Fibroblast of pulmonary artery (primary cell): ENCODE measurements around the gene LMNA.

Experiments used
- DNase-seq: peaks from one replicate; pipeline ENCODE4 v3.0.0-alpha.2; 2010; ENCODE audit warnings: low read depth
- H3K4me3 ChIP-seq: replicated peaks from 2 replicates; pipeline ENCODE4 v1.5.1; 2011; ENCODE audit warnings: low read depth, mild to moderate bottlenecking, control low read depth, low read length, moderate library complexity
- CTCF ChIP-seq: IDR thresholded peaks from 2 replicates; pipeline ENCODE4 v1.5.1; 2011; ENCODE audit warnings: mild to moderate bottlenecking, control low read depth, low read length, inconsistent platforms; ENCODE audit errors: missing control alignments

LMNA gene

GRCh38 chr1:156157506-156157905 is 43.0 kb downstream of the LMNA start:
- TF ChIP-seq CTCF = no peak
- DNase-seq = no peak
- H3K4me3 ChIP-seq = no peak overlapping the region

GRCh38 chr1:156157966-156158365 is 43.5 kb downstream of the LMNA start:
- no peak for DNase-seq
- TF ChIP-seq CTCF = no peak
- H3K4me3 ChIP-seq = no peak overlapping the region

GRCh38 chr1:156160000-156160742 is 45.7 kb downstream of the LMNA start:
- H3K4me3 ChIP-seq = no peak overlapping the region
- TF ChIP-seq CTCF = no peak
- peak; percentile 33 for DNase-seq

GRCh38 chr1:156160743-156161171 is 46.2 kb downstream of the LMNA start:
- peak overlapping the region; percentile 30 for H3K4me3 ChIP-seq
- peak; percentile 70 for DNase-seq
- no peak for TF ChIP-seq CTCF

GRCh38 chr1:156162430-156163037 is 48.0 kb downstream of the LMNA start:
- no peak for TF ChIP-seq CTCF
- peak; percentile 53 for DNase-seq
- no peak overlapping the region for H3K4me3 ChIP-seq

GRCh38 chr1:156163712-156164111 is 49.2 kb downstream of the LMNA start:
- no peak overlapping the region for H3K4me3 ChIP-seq
- no peak for DNase-seq
- TF ChIP-seq CTCF = no peak
